AG10803 (cell line): ENCODE data around the gene GPC2.
A peak's percentile ranks its signal among the peaks of the same experiment; 100 is the strongest.
"Not testable (repeated sequence)": the region's sequence is repeated elsewhere in the genome, so short reads cannot be mapped to it uniquely, and the experiment has no call there.

ENCODE experiments used
- DNase-seq: peaks from one replicate; pipeline ENCODE4 v3.0.0; 2010; ENCODE audit warnings: low read depth
- H3K4me3 ChIP-seq: 2 replicates; pipeline ENCODE4 v1.5.1; 2011; ENCODE audit warnings: mild to moderate bottlenecking, low read length, control low read depth
- TF ChIP-seq, protein P1 (sequence below): conservative IDR thresholded peaks from 2 replicates; pipeline ENCODE4 v1.5.1; 2011; ENCODE audit warnings: mild to moderate bottlenecking, low read length, control low read depth, inconsistent platforms

The GPC2 gene

DNA sequence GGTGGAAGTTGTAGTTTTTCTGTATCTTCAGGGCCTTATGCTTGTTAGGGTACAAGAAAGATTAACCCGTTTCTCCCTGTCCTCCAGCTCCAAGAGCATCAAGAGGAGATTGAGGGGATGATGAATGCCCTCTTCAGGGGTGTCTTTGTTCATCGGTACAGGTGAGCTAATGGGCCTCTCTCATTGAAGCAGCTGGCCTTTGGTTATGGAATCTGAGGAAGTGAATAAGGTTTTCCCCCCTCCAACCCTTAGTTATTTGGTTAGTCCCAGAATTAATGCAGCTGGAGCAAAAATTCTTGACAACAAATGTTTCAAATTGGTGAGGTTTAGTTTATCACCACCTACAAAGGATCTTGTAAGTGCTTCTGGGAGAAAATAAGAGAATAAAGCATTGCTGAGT, 18.0 kb upstream of the GPC2 start:
- TF ChIP-seq, protein P1, sequence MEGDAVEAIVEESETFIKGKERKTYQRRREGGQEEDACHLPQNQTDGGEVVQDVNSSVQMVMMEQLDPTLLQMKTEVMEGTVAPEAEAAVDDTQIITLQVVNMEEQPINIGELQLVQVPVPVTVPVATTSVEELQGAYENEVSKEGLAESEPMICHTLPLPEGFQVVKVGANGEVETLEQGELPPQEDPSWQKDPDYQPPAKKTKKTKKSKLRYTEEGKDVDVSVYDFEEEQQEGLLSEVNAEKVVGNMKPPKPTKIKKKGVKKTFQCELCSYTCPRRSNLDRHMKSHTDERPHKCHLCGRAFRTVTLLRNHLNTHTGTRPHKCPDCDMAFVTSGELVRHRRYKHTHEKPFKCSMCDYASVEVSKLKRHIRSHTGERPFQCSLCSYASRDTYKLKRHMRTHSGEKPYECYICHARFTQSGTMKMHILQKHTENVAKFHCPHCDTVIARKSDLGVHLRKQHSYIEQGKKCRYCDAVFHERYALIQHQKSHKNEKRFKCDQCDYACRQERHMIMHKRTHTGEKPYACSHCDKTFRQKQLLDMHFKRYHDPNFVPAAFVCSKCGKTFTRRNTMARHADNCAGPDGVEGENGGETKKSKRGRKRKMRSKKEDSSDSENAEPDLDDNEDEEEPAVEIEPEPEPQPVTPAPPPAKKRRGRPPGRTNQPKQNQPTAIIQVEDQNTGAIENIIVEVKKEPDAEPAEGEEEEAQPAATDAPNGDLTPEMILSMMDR, result no peak

DNA sequence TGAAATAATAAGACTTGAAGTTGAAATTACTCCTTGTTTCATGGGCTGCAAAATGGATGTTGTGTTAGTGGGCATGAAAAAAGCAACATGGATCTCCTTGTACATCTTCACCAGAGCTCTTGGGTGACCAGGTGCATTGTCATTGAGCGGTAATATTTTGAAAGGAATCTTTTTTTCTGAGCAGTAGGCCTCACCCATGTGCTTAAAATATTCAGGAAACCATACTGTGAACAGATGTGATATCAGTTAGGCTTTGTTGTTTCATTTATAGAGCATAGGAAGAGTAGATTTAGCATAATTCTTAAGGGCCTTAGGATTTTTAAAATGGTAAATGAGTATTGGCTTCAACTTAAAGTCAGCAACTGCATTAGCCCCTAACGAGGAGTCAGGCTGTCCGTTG, 15.8 kb upstream of the GPC2 start:
- DNase-seq, result no peak
- TF ChIP-seq, protein P1, result no peak
- H3K4me3 ChIP-seq, result no peak overlapping the region

More for the DNA sequence above, 18.0 kb upstream of the GPC2 start:
- no peak overlapping the region for H3K4me3 ChIP-seq
- no peak for DNase-seq

GRCh38 chr7:100192281-100192862, 15.2 kb upstream of the GPC2 start:
- H3K4me3 ChIP-seq, DNase-seq: not testable (repeated sequence)

- peak; percentile 66 for DNase-seq
- H3K4me3 ChIP-seq, result no peak overlapping the region
- TF ChIP-seq, protein P1, result no peak
Measured at GRCh38 chr7:100191775-100192174, 14.6 kb upstream of the GPC2 start.

DNA sequence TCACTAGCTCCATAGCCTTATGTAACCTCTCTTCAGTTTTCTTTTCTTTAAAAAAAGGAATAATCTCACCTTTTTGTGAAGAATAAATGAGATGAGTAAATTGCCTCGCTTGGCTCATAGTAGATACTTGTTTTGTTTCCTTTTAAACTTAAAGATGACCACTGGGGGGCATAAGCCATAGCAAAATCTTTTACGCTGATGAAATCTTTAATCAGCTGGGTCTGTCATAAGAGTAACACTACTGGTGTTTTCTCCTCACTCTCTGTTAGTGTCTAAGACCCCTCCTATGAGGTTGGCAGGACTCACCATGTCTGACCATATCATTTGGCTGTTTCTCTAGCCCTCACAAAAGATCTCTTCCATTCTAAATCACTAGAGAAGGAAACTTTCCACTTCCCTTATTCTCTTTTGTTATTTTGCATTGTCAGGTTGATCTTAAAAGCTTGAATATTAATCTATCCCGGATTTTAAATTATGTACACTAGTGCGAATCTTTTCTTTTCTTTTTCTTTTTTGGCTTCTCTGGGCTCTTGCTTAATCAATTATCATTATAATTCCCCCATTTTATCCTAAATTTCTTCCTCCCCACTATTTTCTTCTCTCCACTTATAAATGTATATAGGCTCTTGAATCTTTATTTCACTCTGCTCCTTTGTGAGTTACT, 13.0 kb upstream of the GPC2 start:
- TF ChIP-seq, protein P1, result peak; percentile 58
- DNase-seq, result peak; percentile 64
- no peak overlapping the region for H3K4me3 ChIP-seq

- TF ChIP-seq, protein P1, result no peak
- no peak for DNase-seq
- H3K4me3 ChIP-seq, result no peak overlapping the region
Measured at GRCh38 chr7:100189061-100189460, 11.9 kb upstream of the GPC2 start.

- DNase-seq, result no peak
- TF ChIP-seq, protein P1, result no peak
- no peak overlapping the region for H3K4me3 ChIP-seq
Measured at GRCh38 chr7:100185726-100186125, 8.5 kb upstream of the GPC2 start.

DNA sequence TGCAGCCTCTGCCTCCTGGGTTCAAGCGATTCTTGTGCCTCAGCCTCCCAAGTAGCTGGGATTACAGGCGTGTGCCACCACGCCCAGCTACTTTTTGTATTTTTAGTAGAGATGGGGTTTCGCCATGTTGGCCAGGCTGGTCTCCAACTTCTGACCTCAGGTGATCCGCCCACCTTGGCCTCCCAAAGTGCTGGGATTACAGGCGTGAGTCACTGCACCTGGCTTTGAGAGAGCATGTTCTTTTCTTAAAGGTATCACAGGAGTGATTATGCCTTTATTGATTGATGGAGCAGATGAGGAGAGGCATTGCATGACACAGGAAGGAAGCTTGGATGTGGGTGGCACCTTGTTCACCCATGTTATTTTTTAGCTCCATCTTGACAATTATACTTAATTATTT, 5.9 kb upstream of the GPC2 start:
- H3K4me3 ChIP-seq, DNase-seq: not testable (repeated sequence)

GRCh38 chr7:100182616-100183015, 5.4 kb upstream of the GPC2 start:
- not testable (repeated sequence) for DNase-seq, H3K4me3 ChIP-seq

GRCh38 chr7:100180084-100180483, 2.9 kb upstream of the GPC2 start:
- DNase-seq, H3K4me3 ChIP-seq: not testable (repeated sequence)
